K562 (cell line): ENCODE results near the gene EIF4E3. TPM values are rescaled to one million over a fixed set of nuclear protein-coding genes. Genes with fewer than 3 reads are reported as not detected.

Experiments used
- ATAC-seq: fragments of 200-7000 bp; cut with Tn5 transposase; 3 replicates; pipeline ENCODE4 v1.9.1; 2020; ENCODE audit warnings: moderate library complexity
- BruUV-seq: library from RNA; stranded (reverse); fragments of 400-500 nt; replicated peaks from 2 replicates; lab custom pipeline; 2021; lab: Mats Ljungman, UMichigan
- CTCF ChIA-PET: fragments of 300-600 bp; formaldehyde crosslinking; extraction: SDS; loops from one replicate; lab custom pipeline; 2021; ENCODE audit warnings: low intra/inter-chr PET ratio; lab: Yijun Ruan, JAX
- POLR2A ChIA-PET: fragments of 300-600, 350-650 bp; sonication (Branson Sonifier 250); formaldehyde crosslinking; extraction: SDS; loops from one replicate; lab custom pipeline; 2021; ENCODE audit warnings: antibody characterized with exemption, inconsistent platforms; lab: Yijun Ruan, JAX
- DNase-seq, 4 experiments: peaks; one replicate each; pipeline versions ENCODE4 v3.0.0 to v3.0.0-alpha.2; 2011 to 2018; ENCODE audit warnings: low spot score in 3 of 4, mixed read lengths in 3 of 4; ENCODE audit errors: extremely low read depth in 1 of 4
- FAIRE-seq: peaks from 2 replicates; lab custom pipeline; 2011; peaks lifted over from hg19 to GRCh38; lab: Jason Lieb, UNC
- H2AFZ ChIP-seq: 2 replicates; pipeline ENCODE4 v1.6.0; 2011; ENCODE audit warnings: low read depth, low read length, control low read depth, inconsistent platforms
- H3K27ac ChIP-seq: fragments of 200-600 bp; 3 replicates; pipeline ENCODE4 v1.8.0; 2011; ENCODE audit warnings: low read depth, mild to moderate bottlenecking, control low read depth, inconsistent platforms, low read length, moderate library complexity, mixed read lengths; ENCODE audit errors: extremely low read depth
- H3K27me3 ChIP-seq, 2 experiments: fragments of 300-600 bp in 1 of 2; 2 replicates in 1 of 2; 3 replicates in 1 of 2; pipeline versions ENCODE4 v1.6.0 to v1.8.0; 2011; ENCODE audit warnings: inconsistent platforms in 2 of 2, low read length in 2 of 2, mild to moderate bottlenecking in 1 of 2, mixed read lengths in 1 of 2, moderate library complexity in 1 of 2; ENCODE audit not compliant: control insufficient read depth in 2 of 2, insufficient read depth in 2 of 2
- H3K36me3 ChIP-seq: fragments of 300-600 bp; 3 replicates; pipeline ENCODE4 v1.8.0; 2011; ENCODE audit warnings: mild to moderate bottlenecking, low read length, inconsistent platforms; ENCODE audit not compliant: control insufficient read depth, insufficient read depth
- H3K4me1 ChIP-seq, 2 experiments: fragments of 200-600 bp in 1 of 2; replicated peaks in 1 of 2; 2 replicates in 1 of 2; 3 replicates in 1 of 2; pipeline versions ENCODE4 v1.5.1 to v1.8.0; 2011; ENCODE audit warnings: inconsistent platforms in 2 of 2, low read length in 2 of 2, mild to moderate bottlenecking in 1 of 2, mixed read lengths in 1 of 2, moderate library complexity in 1 of 2; ENCODE audit not compliant: control insufficient read depth in 2 of 2, insufficient read depth in 2 of 2
- H3K4me2 ChIP-seq: 2 replicates; pipeline ENCODE4 v1.6.1; 2011; ENCODE audit warnings: low read length, control low read depth, inconsistent platforms, mixed read lengths; ENCODE audit not compliant: insufficient read depth
- H3K4me3 ChIP-seq: fragments of 200-600 bp; sonication (generic), shearing (Covaris generic); 2 replicates; pipeline ENCODE4 v1.5.1; 2016; ENCODE audit warnings: control low read depth, inconsistent platforms
- H3K79me2 ChIP-seq: fragments of 200-600 bp; 3 replicates; pipeline ENCODE4 v1.8.0; 2011; ENCODE audit warnings: low read length, inconsistent platforms; ENCODE audit not compliant: control insufficient read depth, insufficient read depth
- H3K9ac ChIP-seq, 2 experiments: 2 replicates each; pipeline versions ENCODE4 v1.6.0 to v1.6.1; 2011; ENCODE audit warnings: low read depth in 2 of 2, low read length in 2 of 2, control low read depth in 1 of 2, inconsistent platforms in 1 of 2, mild to moderate bottlenecking in 1 of 2, mixed read lengths in 1 of 2; ENCODE audit not compliant: insufficient read depth in 1 of 2
- H3K9me1 ChIP-seq: one replicate; pipeline ENCODE4 v1.6.0; 2011; ENCODE audit warnings: inconsistent platforms, mild to moderate bottlenecking, low read length, moderate library complexity; ENCODE audit not compliant: control insufficient read depth, insufficient read depth
- H3K9me3 ChIP-seq: replicated peaks from 2 replicates; pipeline ENCODE4 v1.5.1; 2011; ENCODE audit warnings: low read depth, low read length, inconsistent platforms; ENCODE audit not compliant: control insufficient read depth, insufficient read depth
- H4K20me1 ChIP-seq: replicated peaks from 2 replicates; pipeline ENCODE4 v1.6.1; 2011; ENCODE audit warnings: low read length, inconsistent platforms, mixed read lengths; ENCODE audit not compliant: control insufficient read depth, insufficient read depth
- ASH1L ChIP-seq: fragments of 450-650 bp; IDR thresholded peaks from 2 replicates; pipeline ENCODE4 v1.6.1; 2018; ENCODE audit warnings: borderline replicate concordance, mild to moderate bottlenecking, low read depth; ENCODE audit not compliant: partially characterized antibody
- CBFB ChIP-seq: sonication (generic); formaldehyde crosslinking; IDR thresholded peaks from 2 replicates; pipeline ENCODE4 v1.4.0; 2020; ENCODE audit warnings: mild to moderate bottlenecking, missing genetic modification reagents
- CHD4 ChIP-seq: fragments of 200-600 bp; sonication (generic); IDR thresholded peaks from 3 replicates; pipeline ENCODE4 v1.6.1; 2012; ENCODE audit warnings: low read depth, mild to moderate bottlenecking, mixed read lengths, low read length, inconsistent platforms; ENCODE audit not compliant: insufficient read depth, insufficient replicate concordance, poor library complexity, severe bottlenecking
- HDAC2 ChIP-seq: fragments of 450-650 bp; IDR thresholded peaks from 2 replicates; pipeline ENCODE4 v1.6.1; 2016; ENCODE audit warnings: mild to moderate bottlenecking
- NFYB ChIP-seq: IDR thresholded peaks from 2 replicates; pipeline ENCODE4 v1.6.1; 2011; ENCODE audit warnings: mild to moderate bottlenecking, moderate library complexity; ENCODE audit not compliant: insufficient read length; ENCODE audit errors: extremely low read depth
- NKRF ChIP-seq: fragments of 450-650 bp; IDR thresholded peaks from 2 replicates; pipeline ENCODE4 v1.6.1; 2016; ENCODE audit warnings: borderline replicate concordance
- SMAD1 ChIP-seq: fragments of 150-350 bp; IDR thresholded peaks from 2 replicates; pipeline ENCODE4 v1.6.1; 2014; ENCODE audit warnings: low read length, low read depth; ENCODE audit not compliant: partially characterized antibody
- ZFX ChIP-seq: sonication (generic); formaldehyde crosslinking; IDR thresholded peaks from 2 replicates; pipeline ENCODE4 v1.8.0; 2022; ENCODE audit warnings: mild to moderate bottlenecking, missing genetic modification reagents, moderate library complexity
- ZNF507 ChIP-seq: conservative IDR thresholded peaks from 2 replicates; pipeline ENCODE4 v1.6.1; 2017; ENCODE audit warnings: missing genetic modification characterization, missing compliant biosample characterization
- ZSCAN32 ChIP-seq: fragments of 450-650 bp; formaldehyde crosslinking; IDR thresholded peaks from 2 replicates; pipeline ENCODE4 v1.4.0; 2020; ENCODE audit warnings: mild to moderate bottlenecking, moderate library complexity
- WGBS: fragments of 100-300 bp; shearing (Covaris generic); methylation state at CpG from one replicate; pipeline ENCODE4 v1.1.6; 2016; ENCODE audit warnings: low coverage, mixed read lengths; ENCODE audit not compliant: insufficient coverage; ENCODE audit errors: missing lambda C conversion rate; 5-methylcytosine and 5-hydroxymethylcytosine counted together
- in situ Hi-C: fragments of 300-500 bp; cut with MboI; formaldehyde crosslinking; loops from 4 replicates; pipeline ENCODE4 v1.15.0; 2018; ENCODE audit warnings: inconsistent platforms, mixed read lengths
- intact Hi-C: fragments of 100-400 bp; cut with micrococcal nuclease; formaldehyde crosslinking; loops from 2 replicates; pipeline ENCODE4 v1.14.2; 2022
- polyA plus RNA-seq, 8 experiments: library from polyadenylated mRNA; depleted of rRNA in 4 of 8; stranded (reverse) in 5 of 8; unstranded in 3 of 8; fragments of >200 nt; fragmentation: Nextera tagmentation in 2 of 8; fragmentation: Illumina TruSeq in 1 of 8; extraction: Ambion mirVana in 2 of 8; extraction: Trizol in 1 of 8; gene quantifications; 2 replicates each; pipeline versions ENCODE4 v1.2.1 to v1.2.3, GENCODE V29; 2011 to 2014; ENCODE audit warnings: inconsistent platforms in 1 of 8, missing spikeins in 1 of 8
- total RNA-seq, 7 experiments: library from RNA; depleted of rRNA in 6 of 7; stranded (reverse); fragments of >200 nt in 6 of 7; fragmentation: Illumina TruSeq in 2 of 7; extraction: Trizol in 2 of 7; gene quantifications; 2 replicates each; pipeline versions ENCODE4 v1.2.1 to v1.2.3, GENCODE V29; 2011 to 2021; ENCODE audit warnings: low replicate concordance in 1 of 7
- TF ChIP-seq, protein P1 (sequence below): fragments of 450-650 bp; IDR thresholded peaks from 2 replicates; pipeline ENCODE4 v1.6.1; 2016; ENCODE audit warnings: low read depth, mild to moderate bottlenecking, moderate library complexity
- TF ChIP-seq, protein P2 (sequence below): IDR thresholded peaks from 3 replicates; pipeline ENCODE4 v1.6.1; 2011; ENCODE audit warnings: borderline replicate concordance, mild to moderate bottlenecking; ENCODE audit not compliant: insufficient read length, insufficient read depth

Gene EIF4E3
- total and polyA plus RNA-seq, 9 of the 15 experiments (the other 6 are each of a cell fraction or from before 2014, with no cell fraction given), result 0.18 to 2.5 (median 1.1) TPM

- WGBS, result 0% methylated on average over 9 of the region's 9 CpGs
- Histone ChIP-seq H3K9ac (no peak overlapping the region), H3K4me1 (no peaks in the 10 kb centered on the region; a peak in 1 of 5 replicates), H4K20me1 (no peaks in the 10 kb centered on the region), H3K27ac (no peak overlapping the region), H3K9me3 (no peaks in the 10 kb centered on the region), H3K4me3 (no peak overlapping the region), H3K79me2 (no peaks in the 10 kb centered on the region), H3K27me3 (peaks cover 17 to 28% of the 10 kb centered on the region in 2 experiments), H3K9me1 (no peaks in the 10 kb centered on the region), H3K4me2 (no peak overlapping the region), H2AFZ (no peak overlapping the region), H3K36me3 (no peaks in the 10 kb centered on the region)
- BruUV-seq, result no TSS peak
- FAIRE-seq (no peak), DNase-seq (no peak), ATAC-seq (no peak)
- intact Hi-C loops (no loop called here), in situ Hi-C loops (loop anchor here (25.0 kb wide), 1 partner anchor 1610 kb away; no protein-coding TSS in a partner anchor)
- ChIA-PET POLR2A (interaction anchor here (0.5 kb wide), 1 partner anchor 229 kb away, joined by 3 read pairs; no protein-coding TSS in a partner anchor), CTCF (no interaction called here)
- TF ChIP-seq, protein P1, sequence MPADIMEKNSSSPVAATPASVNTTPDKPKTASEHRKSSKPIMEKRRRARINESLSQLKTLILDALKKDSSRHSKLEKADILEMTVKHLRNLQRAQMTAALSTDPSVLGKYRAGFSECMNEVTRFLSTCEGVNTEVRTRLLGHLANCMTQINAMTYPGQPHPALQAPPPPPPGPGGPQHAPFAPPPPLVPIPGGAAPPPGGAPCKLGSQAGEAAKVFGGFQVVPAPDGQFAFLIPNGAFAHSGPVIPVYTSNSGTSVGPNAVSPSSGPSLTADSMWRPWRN, result no peak
- TF ChIP-seq NFYB (no peak), SMAD1 (no peak), CHD4 (no peak), ZNF507 (tag) (no peak), ASH1L (no peak), NKRF (no peak), ZFX (CRISPR knock-in tag) (no peak), ZSCAN32 (CRISPR knock-in tag) (no peak), CBFB (CRISPR knock-in tag) (no peak), HDAC2 (no peak)
- TF ChIP-seq, protein P2, sequence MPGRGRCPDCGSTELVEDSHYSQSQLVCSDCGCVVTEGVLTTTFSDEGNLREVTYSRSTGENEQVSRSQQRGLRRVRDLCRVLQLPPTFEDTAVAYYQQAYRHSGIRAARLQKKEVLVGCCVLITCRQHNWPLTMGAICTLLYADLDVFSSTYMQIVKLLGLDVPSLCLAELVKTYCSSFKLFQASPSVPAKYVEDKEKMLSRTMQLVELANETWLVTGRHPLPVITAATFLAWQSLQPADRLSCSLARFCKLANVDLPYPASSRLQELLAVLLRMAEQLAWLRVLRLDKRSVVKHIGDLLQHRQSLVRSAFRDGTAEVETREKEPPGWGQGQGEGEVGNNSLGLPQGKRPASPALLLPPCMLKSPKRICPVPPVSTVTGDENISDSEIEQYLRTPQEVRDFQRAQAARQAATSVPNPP, result no peak
Observed at GRCh38 chr3:71672340-71672739, 52.9 kb downstream of the EIF4E3 start.
